GM19328 (cell line): ENCODE data around the gene AGMAT.

ENCODE experiments used
- ATAC-seq: cut with Tn5 transposase; IDR thresholded peaks from one replicate; pipeline ENCODE4 v1.9.1; 2021; ENCODE audit warnings: mild to moderate bottlenecking, moderate library complexity; ENCODE audit not compliant: unreplicated experiment

AGMAT gene, protein sequence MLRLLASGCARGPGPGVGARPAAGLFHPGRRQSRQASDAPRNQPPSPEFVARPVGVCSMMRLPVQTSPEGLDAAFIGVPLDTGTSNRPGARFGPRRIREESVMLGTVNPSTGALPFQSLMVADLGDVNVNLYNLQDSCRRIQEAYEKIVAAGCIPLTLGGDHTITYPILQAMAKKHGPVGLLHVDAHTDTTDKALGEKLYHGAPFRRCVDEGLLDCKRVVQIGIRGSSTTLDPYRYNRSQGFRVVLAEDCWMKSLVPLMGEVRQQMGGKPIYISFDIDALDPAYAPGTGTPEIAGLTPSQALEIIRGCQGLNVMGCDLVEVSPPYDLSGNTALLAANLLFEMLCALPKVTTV

DNA sequence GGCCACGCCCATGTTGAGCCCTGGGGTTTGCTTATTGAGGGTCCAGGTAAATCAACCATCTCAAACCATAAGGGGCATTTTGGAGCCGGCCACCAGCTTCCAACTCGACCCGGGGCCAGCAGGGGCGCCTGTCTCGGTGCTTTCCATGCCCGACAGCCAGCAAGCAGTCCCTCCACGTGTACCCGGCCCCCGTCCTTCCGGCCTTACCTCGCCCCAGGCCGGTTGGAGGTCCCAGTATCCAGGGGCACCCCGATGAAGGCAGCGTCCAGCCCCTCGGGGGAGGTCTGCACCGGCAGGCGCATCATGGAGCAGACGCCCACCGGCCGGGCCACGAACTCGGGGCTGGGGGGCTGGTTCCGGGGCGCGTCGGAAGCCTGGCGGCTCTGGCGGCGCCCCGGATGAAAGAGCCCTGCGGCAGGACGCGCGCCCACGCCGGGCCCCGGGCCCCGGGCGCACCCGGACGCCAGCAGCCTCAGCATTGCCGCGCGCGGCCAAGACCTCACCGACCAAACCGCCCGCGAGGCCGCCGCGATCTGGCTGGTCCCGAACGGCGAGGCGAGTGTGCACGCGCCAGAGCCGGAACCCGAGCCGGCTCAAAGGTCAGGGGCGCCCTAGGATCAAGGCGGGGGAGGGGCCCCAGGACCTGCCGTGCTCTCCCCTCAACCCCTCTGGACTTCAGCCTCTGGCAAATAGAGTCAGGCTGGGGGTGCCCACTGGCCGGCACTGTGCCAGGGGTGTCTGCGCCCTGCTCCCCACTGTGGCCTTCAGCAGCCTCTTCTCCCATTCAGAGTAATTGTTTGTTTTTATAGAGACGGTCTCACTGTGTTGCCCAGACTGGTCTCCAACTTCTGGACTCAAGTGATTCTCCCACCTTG, at the start of gene AGMAT:
AGMAT (minus strand) TSS at position 563 of the 875 bp plus-strand sequence; CDS start at position 479, 84 bp downstream.
- ATAC-seq = peak; percentile 68

DNA sequence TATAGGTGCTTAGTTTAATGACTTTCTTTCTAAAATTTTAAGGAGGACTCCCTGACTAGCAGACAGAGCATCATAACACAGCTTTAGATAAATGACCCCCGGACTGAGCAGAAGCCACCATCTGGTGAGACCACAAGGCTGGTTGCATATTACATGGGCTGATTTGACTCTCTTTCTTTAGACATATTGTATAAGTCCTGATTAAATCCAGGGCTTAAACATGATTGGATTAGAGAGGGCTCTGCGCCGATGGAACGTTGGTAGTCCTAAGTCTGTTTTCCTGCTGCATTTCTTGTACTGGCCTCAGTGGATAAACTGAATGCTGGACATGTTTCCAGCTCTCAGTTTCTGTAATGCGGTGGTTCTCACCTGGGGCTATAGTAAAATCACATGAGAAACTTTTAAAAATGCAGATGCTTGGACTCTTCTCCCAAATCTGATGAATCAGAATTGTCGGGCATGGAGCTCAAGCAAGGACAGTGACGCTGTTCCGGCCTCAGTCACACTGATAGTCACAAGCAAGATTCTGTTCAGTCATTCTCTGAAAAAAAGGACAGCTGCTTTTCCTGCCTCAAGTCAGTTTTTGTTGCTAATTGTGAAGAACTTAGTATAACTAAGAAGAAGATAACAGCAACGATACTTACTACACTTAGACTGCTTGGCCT, 49.0 kb upstream of the AGMAT start:
- no peak for ATAC-seq

DNA sequence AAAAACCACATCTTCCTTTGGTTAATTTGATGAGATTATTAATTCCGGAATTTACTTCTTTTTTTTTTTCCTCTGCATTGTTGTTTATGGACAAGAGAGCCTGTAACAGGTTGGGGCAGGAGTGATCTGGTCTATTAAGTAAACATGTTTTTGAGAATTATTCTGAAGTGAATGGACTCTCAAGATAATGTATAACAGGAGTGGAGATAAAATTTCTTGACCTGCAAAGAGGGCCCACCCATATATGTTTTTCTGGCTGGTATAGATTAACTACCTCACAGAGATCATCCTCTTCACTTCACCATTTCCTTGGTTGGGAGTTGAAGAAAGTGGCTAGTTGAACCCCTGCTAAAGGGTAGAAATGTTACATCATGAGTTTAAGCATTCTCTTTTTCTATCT, 43.2 kb upstream of the AGMAT start:
- no peak for ATAC-seq

DNA sequence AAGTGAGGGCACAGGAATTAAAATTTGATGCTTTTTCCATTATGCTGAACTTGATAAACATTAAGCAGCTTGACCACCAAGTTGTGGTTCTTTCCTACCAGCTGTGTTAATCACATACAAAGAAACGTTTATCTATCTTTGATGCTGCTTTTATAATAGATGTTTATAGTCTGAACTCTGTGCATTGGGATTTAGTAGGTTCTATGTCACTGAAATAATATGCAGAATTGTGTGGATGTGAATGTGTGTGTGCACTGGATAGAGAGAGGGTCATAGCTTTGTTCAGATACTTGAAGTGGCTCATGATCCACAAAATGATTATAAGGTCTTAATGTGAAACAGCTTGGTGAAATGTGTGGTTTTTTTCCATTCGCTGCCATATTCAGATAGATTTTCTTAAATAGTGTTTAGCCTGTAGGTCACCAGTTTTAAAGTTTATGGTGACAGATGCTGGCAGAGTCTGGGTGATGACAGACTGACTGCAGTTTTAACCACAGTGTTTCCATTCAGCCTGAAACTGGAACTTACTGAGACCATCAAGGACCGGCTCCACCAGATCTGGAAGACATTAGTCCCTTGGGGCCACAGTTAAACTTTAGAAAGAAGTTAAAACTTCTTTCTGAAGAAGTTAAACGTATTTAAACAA, 42.6 kb upstream of the AGMAT start:
- no peak for ATAC-seq

DNA sequence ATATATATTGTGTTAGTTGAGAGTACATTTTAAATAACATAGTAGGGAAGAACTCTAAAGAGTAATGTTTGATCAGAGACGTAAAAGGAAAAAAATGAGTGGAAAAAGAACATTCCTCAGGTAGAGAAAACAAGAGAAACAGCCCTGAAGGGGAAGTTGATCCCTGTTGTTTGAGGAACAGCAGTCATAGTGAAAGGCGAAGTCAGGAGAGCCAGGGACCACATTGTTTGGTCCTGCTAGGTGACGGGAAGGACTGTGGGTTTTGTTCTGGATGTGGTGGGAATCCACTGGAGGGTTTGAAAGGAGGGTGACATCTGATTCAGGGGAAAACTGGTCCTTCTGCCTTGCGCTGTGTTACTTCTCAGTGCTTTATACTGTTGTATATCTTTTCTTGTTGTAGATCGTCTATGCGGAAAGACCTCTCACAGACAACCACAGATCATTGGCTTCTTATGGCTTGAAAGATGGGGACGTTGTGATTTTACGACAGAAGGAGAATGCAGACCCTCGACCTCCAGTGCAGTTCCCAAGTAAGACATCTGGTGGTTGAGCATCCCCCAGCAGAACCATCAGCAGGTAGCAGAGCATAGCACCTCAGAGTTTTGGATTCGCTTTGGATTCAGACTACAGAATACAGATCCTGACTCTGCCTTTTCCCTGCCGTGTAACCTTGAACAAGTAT, 41.6 kb upstream of the AGMAT start:
- ATAC-seq = no peak

DNA sequence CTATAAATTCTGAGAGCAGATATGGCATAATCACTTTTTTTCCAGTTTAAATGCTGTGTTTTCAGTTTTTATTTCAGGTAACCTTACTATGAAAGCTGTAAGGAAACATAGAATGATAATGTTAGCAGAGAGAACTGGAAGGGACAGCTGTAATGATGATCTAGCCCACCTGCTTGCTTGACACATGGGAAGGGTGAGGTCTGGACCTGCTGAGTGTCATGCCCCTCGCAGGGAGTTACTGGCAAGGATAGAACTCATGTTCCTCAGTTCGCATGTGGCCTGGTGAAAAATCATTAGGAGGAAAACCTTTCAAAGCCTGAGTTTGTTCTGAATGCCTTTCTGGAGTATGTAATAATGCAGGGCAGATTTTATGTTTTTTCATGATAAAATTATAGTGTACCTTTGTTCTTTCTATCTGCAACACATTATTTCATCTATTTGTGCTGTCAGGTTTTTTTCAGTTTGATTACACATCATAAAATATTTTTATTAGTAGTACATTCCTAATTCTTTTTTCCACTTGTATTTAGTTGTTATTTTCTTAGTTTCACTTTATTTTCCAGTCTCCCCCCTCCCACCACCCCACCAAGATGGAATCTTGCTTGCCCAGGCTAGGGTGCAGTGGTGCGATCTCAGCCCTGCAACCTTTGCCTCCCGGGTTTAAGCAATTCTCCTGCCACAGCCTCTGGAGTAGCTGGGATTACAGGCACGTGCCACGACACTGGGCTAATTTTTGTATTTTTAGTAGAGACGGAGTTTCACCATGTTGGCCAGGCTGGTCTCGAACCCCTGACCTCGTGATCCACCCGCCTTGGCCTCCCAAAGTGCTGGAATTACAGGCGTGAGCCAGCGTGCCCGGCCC, 40.4 kb upstream of the AGMAT start:
- no peak for ATAC-seq

DNA sequence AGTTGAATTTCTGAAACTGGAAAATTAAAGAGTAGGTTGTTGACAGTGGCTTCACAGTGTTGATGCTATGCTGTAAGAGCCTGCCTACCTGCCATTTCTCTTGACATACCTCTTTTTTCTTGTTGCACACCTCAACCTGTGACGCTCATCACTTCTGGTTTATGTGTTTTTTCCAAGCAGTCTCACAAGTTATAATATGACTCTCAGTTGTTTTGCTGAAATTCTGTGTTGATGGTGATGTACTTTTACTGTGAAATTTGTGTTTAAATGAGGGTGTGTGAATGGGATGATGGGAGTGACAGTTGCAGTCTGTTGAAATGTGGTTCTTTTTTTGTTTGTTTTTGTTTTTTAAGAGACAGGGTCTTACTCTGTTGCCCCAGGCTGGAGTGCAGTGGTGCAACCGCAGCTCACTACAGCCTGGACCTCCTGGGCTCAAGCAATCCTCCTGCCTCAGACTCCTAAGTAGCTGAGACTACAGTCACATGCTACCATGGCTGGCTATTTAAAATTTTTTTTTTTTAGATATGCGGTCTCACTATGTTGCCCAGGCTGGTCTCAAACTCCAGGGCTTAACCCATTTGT, 39.4 kb upstream of the AGMAT start:
- ATAC-seq = no peak

DNA sequence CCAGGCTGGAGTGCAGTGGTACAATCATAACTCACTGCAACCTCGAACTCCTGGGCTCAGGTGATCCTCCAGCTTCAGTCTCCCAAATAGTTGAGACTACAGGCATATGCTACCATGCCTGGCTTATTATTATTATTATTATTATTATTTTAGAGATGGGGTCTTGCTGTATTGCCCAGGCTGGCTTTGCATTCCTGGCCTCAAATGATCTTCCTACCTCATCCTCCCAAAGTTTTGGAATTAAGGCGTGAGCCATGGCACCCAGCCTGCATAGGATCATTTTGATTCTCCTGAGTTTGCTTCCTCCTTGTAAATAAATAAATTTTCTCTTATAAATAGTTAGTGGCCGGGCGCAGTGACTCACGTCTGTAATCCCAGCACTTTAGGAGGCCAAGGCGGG, 38.6 kb upstream of the AGMAT start:
- no peak for ATAC-seq

DNA sequence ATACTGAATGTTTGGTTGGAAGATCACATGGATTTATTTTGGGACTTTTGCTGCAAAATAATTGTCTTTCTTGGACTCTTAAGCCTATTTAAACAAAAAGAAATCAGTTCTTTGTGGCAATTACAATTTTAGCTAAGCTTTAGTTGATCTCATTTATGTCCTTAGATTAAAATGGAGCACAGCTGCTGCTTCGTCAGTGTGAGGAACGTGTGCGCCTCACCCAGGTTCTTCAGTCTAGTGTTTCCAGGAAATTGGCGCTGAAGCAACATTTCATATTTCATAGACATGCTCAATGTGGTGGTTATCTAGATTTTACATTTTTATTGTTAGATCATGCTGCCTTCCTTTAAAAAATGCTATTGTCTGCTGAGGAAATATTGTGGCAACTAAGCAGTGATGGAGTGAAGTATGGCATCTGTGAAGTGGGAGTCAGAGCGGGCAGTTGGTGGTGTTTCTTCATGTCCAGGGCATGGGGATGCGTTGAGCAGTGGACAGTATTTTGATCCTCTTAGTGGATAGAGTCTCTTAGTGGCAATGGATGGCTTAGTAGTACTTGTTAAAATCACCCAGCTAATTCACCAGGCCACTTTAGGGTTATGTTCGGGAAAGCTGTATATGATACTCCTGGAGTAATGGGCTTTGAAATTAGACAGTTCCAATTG, 38.0 kb upstream of the AGMAT start:
- no peak for ATAC-seq

DNA sequence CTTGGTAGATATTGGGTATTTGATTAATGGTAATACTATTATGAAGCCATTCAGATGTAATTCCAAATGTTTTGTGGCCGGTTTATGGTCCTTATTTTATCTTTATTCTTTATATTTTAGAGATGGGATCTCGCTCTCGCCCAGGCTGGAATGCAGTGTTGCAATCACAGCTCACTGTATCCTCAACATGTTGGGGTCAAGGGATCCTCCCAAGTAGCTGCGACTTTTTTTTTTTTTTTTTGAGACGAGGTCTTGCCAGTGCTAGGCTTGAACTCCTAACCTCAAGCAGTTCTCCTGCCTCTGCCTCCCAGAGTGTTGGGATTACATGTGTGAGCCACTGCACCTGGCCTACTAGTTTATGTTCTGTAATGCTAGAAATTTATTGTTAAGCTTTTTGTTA, 37.1 kb upstream of the AGMAT start:
- no peak for ATAC-seq

DNA sequence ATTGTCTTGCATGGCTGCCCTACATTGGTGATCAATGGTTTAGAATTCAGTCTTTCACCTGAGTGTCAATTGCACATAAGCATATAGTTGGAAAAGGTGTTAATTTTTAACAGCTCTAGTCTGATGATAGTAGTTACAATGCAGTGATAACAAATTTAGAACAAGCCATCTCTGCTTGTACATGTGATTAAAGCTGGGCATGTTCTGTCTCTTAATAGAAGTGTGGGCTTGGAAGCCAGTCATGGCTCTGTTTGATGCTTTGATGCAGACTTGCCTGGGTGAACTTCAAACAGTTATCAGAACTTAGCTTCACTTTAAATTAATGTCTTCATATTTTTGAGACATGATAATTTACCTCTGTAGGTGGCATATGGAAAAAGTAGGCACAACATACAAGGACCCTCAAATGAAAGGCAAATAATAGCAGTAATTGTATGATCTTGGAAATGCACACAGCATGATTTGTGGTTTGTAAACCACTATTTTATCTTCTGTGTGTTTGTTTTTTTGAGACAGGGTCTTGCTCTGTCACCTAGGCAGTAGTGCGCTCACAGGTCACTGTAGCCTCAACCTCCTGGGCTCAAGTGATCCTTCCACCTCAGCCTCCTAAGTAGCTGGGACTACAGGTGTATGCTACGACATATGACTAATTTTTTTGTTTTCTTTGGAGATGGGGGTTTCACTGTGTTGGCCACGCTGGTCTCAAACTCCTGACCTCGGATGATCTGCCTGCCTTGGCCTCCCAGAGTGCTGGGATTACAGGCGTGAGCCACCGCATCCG, 36.2 kb upstream of the AGMAT start:
- no peak for ATAC-seq

DNA sequence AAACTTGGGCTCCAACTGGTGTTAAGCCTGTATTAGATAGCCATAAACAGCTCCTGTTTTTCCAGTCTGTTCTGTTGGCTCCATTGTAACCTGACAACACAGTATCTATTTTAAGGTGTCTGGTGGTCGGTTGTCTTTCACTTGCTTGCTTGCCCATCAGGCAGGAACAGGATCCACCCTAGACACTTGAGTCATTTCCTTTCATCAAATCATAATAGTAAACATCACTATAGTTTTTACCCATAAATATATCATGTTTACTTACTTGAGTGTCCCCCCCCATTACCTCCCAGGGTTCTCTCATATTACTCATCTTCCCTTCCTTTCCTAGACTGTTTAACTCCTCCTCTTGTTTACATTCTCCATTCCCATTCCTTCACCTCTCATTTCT, 35.3 kb upstream of the AGMAT start:
- ATAC-seq = no peak

DNA sequence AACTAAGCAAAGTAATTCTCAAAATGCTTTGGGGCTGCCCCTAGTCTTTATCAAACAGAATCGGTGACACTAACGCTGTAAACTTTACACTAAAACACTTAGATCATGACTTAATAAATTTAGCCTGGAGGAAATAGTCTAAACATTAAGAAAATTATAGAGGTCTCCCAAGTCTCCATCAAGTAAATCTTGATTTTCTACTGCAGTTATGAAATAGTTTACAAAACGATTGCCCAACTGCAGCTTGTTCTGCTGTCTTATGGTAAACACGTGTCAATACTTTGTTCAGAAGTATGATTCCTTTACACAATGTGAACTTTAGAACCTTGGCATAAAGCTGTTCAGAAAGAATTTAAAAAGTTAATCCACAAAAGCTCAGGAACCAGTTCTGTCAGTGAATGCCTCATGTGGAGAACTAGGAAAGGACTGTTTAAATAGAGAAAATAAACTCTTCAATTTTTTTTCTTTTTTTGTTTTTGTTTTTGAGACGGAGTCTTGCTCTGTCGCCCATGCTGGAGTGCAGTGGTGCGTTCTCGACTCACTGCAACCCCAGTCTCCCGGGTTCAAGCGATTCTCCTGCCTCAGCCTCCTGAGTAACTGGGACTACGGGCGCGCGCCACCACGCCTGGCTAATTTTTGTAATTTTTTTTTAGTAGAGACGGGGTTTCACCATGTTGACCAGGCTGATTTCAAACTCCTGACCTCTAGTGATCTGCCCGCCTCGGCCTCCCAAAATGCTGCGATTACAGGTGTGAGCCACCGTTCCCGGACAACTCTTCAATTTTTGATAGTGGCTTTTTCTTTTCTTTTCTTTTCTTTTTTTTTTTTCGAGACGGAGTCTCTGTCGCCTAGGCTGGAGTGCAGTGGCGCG, 34.0 kb upstream of the AGMAT start:
- ATAC-seq = no peak

DNA sequence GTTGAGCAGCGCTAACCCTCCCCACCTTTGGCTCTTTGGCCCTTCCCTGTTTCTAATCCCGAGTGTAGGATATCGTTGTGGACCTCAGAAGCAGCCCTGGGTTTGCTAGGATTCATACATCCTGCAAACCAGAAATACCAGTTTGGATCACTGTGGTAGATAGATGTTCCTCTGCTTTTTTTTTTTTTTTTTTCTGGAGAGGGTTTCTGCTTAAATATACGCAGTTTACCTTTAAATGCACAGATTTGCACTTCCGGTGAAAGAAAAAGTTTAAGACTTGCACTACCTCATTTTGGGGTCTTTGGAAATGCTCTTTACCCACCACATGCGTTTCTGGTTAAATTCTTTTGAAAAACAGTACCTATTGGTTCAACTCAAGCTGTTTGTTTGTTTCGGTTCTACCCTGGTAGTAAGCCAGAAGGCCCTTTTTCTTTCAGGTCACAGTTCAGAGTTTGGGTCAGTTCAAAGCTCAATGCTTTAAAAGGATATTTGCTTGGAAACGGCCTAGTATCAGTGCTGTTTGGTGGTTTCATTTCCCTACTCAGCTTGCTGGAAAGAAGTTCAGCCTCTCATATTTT, 33.3 kb upstream of the AGMAT start:
- ATAC-seq = no peak

DNA sequence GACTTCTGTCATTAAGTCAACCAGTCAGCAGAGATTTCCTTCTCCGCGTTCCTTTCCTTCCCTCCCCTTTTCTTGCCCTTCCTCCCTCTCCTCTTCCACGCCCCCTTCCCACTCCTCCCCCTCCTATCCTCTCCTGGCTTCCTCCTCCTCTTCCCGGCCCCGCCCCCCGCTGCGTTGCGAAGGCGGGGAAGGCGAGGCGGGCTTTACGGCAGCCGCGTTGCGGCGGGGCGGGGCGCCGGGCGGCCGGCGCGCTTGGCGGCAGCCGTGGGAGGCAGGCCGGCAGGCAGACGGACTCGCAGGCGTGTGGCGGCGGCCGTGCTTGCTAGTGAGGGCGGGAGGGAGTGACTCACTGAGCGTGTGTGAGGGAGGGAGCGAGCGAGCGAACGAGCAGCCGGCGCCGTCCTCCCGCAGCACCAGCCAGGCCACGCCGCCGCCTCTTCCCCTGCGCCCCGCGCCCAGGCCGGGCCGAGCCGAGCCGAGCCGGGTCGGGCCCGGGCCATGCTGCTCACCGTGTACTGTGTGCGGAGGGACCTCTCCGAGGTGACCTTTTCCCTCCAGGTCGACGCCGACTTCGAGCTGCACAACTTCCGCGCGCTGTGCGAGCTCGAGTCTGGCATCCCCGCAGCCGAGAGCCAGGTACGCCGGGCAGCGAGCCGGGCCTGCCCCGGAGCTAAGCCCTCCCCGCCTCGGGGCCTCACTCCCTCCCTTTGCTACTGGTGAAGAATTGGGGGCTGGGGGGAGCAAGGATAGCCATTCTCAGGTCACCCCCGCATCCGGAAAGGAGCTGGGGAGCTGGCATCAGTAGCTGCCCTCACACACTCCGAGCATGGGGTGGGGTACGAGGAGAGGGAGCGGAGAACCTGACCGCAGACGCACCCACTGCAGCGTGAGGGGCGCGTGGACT, 32.6 kb upstream of the AGMAT start, which contains the start of gene DDI2:
DDI2 (plus strand) TSS at position 286 of the 904 bp plus-strand sequence; CDS start at position 499, 213 bp downstream.
- ATAC-seq = peak; percentile 88
